HG02588 (cell line): Measurements from ENCODE around the gene NRP1.
"Not testable (repeated sequence)": the region's sequence is repeated elsewhere in the genome, so short reads cannot be mapped to it uniquely, and the experiment has no call there.

Source experiments
- ATAC-seq: cut with Tn5 transposase; IDR thresholded peaks from one replicate; pipeline ENCODE4 v1.9.1; 2021; ENCODE audit warnings: mild to moderate bottlenecking, moderate library complexity; ENCODE audit not compliant: unreplicated experiment

Gene NRP1

GRCh38 chr10:33240931-33241330, 93.5 kb downstream of the NRP1 start:
- no peak for ATAC-seq

- ATAC-seq, result no peak
Observed at GRCh38 chr10:33240258-33240657, 94.2 kb downstream of the NRP1 start.

- ATAC-seq, result no peak
Observed at GRCh38 chr10:33239257-33239656, 95.2 kb downstream of the NRP1 start.

- no peak for ATAC-seq
Observed at GRCh38 chr10:33238643-33239042, 95.8 kb downstream of the NRP1 start.

GRCh38 chr10:33237736-33238624, 96.5 kb downstream of the NRP1 start:
- ATAC-seq, result no peak

GRCh38 chr10:33236916-33237315, 97.6 kb downstream of the NRP1 start:
- ATAC-seq, result no peak

GRCh38 chr10:33235951-33236350, 98.5 kb downstream of the NRP1 start:
- ATAC-seq, result no peak

GRCh38 chr10:33235251-33235884, 99.1 kb downstream of the NRP1 start:
- ATAC-seq, result no peak

- no peak for ATAC-seq
Observed at GRCh38 chr10:33234831-33235237, 99.6 kb downstream of the NRP1 start.

GRCh38 chr10:33233635-33234034, 100.8 kb downstream of the NRP1 start:
- no peak for ATAC-seq

GRCh38 chr10:33233221-33233620, 101.2 kb downstream of the NRP1 start:
- no peak for ATAC-seq

GRCh38 chr10:33231621-33232350, 102.7 kb downstream of the NRP1 start:
- no peak for ATAC-seq

- ATAC-seq, result no peak
Observed at GRCh38 chr10:33229949-33230267, 104.6 kb downstream of the NRP1 start.

- no peak for ATAC-seq
Observed at GRCh38 chr10:33229252-33229948, 105.1 kb downstream of the NRP1 start.

GRCh38 chr10:33228426-33228825, 106.0 kb downstream of the NRP1 start:
- ATAC-seq, result no peak

- ATAC-seq, result no peak
Observed at GRCh38 chr10:33227489-33227888, 107.0 kb downstream of the NRP1 start.

- ATAC-seq, result no peak
Observed at GRCh38 chr10:33224251-33224965, 110.1 kb downstream of the NRP1 start.

- no peak for ATAC-seq
Observed at GRCh38 chr10:33223326-33224000, 111.0 kb downstream of the NRP1 start.

- ATAC-seq, result not testable (repeated sequence)
Observed at GRCh38 chr10:33222304-33222703, 112.2 kb downstream of the NRP1 start.

GRCh38 chr10:33217854-33218253, 116.6 kb downstream of the NRP1 start:
- ATAC-seq, result no peak
